HG03439 (cell line): ENCODE results near the gene DCX.

ENCODE experiments used
- ATAC-seq: cut with Tn5 transposase; IDR thresholded peaks from one replicate; pipeline ENCODE4 v1.9.1; 2021; ENCODE audit warnings: mild to moderate bottlenecking, moderate library complexity; ENCODE audit not compliant: unreplicated experiment

Gene DCX

GRCh38 chrX:111411983-111412382, at the start of gene DCX:
Gene DCX, minus strand, starts transcription at chrX:111412192. Its CDS starts 1,794 bp downstream, at chrX:111410398.
- no peak for ATAC-seq

- no peak for ATAC-seq
Observed at GRCh38 chrX:111460607-111461006, 48.6 kb upstream of the DCX start.

DNA sequence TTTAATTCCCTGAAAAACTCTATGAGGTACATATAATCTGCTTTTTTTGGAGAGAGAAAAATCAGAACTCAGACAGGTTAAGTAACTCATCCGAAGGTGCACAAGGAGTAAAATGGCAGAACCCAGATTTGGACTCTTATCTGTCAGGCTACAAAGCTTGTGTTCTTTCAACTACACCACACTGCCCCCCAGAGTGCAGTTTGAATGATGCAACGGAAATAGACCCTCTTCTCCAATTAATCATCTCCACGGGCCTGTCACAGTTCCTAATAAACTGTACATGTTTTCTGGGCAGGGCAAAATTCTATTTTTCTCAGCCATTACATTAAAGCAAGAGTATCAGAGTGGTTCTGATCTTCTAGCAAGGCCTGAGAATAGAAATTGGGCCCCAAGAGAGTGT, 35.3 kb upstream of the DCX start:
- ATAC-seq, result no peak

- ATAC-seq, result peak; percentile 71
Observed at GRCh38 chrX:111445485-111445884, 33.5 kb upstream of the DCX start.

- ATAC-seq, result no peak
Observed at GRCh38 chrX:111444881-111445280, 32.9 kb upstream of the DCX start.

GRCh38 chrX:111443946-111444345, 32.0 kb upstream of the DCX start:
- ATAC-seq, result no peak

DNA sequence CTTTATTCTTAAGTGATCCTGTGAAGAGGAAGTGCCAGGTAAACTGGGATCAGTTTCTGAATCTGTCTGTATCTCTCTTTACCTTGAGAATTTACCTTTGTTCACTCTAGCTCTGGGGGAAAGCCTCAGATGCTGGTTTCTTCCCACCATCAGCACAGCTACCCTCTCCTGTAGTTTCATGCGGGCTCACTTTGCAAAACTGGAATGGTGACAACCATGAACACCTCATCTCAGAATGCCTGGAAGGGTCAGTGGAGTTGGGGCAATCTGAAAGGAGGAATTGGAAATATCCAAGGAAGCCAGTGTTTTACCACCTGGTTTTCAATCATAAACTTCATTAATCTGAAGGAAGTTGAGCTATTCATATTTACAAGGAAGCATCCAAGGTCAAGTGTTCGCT, 30.8 kb upstream of the DCX start:
- ATAC-seq, result no peak

GRCh38 chrX:111435469-111435868, 23.5 kb upstream of the DCX start:
- ATAC-seq, result no peak

- no peak for ATAC-seq
Observed at GRCh38 chrX:111431001-111431400, 19.0 kb upstream of the DCX start.

DNA sequence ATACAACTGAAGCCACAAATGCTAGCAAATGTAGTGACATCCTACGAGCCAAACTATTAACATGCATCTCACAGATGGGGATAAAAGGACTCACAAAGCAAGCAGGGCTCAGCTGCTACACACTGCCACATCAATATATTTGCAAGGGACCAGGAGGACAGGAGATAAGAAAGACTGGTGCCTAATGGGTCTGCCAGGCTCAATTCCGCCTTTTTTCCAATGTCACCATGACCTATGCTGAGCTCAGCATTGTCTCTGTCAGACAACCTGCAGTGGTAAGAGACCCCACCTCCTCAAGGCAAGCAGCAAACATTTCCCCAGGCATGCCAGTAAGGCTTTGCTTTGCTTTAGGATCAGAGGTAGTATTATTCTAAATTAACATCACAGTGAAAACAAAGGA, 435 bp downstream of the DCX start:
- ATAC-seq, result no peak

DNA sequence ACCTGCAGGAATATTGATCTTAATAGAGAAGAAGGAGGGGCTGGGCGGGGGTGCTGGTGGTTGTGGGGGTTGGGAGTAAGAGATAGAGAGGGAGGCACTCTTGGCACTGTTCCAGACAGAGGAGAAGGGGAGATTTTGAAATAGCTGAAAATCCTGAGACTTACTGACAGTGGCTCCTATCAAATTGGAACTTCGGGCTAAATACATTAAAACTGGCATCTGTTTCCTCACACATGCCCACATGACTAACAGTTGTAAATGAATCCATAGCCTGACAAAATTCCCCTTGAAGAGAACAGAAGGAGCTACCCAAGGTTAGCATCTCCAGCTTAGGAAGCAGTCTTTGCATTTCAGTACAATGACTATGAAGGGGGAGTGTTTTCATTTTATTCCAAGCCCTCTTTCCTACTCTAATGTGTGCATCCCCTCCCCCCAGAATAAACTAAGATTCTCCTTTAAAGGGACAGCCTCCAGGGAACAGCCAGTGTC, 1.4 kb downstream of the DCX start:
- no peak for ATAC-seq

GRCh38 chrX:111409326-111409725, 2.7 kb downstream of the DCX start:
- ATAC-seq, result no peak

GRCh38 chrX:111407948-111408347, 4.0 kb downstream of the DCX start:
- ATAC-seq, result no peak

DNA sequence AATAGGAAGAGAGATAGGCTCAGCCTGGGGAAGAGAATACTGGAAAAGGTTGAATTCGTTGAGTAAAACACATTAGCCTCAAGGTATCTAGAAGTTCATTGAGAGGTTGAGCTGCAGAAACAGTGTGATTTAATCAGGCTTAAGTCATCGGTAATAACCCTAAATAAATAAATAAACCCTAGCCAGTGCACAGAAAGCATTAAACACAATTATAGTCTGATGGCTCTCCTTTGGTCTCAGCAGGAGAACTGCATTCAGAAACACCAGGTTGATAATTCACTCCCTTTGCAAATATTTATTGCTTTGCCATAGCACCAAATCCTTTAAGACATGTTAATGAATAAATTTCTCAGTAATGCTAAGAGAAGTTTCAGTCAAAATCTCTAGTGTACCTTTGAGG, 9.6 kb downstream of the DCX start:
- no peak for ATAC-seq

DNA sequence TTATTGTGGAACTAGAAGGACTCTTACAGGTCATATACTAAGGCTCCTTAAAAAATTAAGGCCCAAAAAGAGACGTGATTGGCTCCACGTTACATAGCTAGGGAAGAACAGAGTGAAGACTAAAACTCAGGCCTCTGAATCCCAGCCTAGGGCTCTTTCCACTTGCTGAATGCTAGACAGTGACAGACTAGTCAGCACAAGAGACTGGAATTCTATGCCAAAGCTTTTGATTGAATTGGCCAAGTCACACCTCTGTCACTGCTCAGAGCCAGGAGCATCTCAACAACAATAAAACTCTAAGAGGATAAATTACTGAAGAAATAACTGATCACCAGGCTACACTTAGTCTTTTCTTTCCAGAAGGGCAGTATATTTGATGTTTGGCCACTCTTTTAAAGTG, 16.8 kb downstream of the DCX start:
- ATAC-seq, result no peak

DNA sequence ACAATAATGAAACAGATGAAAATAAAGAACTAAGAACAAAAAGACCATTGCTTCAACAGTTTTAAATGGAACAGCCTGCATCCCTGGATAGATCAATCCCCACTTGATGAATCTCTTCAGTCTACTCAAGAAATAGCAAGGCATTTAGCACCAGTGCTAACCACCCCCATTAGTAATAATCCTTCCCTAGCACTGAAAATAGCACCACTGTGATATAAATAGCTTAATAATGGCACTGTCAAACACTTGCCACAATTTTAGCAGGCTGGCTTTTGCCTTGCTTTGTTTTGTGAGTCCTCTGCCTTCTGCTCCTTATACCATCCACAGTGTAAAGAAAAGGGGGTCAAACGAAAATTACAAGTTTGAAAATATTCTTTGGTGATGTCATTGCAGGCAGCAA, 17.4 kb downstream of the DCX start:
- no peak for ATAC-seq

GRCh38 chrX:111387470-111388070, 24.4 kb downstream of the DCX start:
- ATAC-seq, result no peak

- no peak for ATAC-seq
Observed at GRCh38 chrX:111386615-111387233, 25.3 kb downstream of the DCX start.

GRCh38 chrX:111386077-111386476, 25.9 kb downstream of the DCX start:
- no peak for ATAC-seq

DNA sequence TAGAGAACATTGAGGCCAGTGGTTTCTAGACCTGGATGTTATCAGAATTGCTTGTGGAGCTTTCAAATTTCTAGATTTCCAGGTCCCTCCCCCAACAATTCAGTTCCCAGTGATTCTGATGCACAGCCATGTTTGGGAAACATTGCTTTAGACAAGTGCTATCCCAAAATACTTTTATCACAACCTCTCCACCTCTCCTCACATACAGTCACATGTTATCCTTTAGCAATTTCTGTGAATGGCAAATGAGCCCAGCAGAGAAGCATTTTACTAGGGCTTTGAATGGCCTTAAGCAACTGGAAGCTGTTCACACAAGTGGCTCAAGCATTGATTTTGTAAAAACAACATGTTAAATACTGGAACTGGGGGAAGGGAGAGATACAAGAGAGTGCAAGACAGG, 29.7 kb downstream of the DCX start:
- ATAC-seq, result no peak

DNA sequence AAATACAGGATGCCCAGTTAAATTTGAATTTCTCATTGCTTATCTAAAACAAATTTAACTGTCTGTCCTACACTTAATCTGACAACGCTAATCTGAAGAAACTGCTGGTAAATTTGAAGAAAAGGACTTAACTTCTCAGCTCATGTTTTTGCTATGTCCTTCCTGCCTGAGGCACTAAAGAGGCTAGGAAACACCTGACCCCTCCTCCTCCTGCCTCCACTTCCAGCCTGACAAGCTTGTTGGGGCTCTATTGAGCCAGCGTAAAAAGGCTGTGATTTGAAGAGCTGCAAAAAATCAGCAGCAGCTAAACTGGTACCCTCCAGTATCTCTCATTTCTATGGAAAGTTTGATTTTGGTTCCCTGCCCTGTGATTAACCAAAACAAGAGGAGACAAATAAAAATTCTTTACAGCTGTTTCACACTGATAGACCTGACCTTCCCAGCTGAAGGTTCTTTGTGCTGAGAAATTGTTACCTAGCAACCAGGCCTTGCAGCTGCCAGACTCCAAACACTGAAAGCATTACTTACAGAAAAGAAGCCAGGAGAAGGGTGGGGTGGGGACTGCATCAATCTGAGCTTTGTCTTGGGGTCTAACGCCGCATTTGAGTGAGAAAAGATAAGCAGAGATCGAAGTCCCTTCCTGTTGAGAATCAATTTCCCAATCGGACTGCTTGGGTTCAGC, 35.0 kb downstream of the DCX start:
- ATAC-seq, result no peak

DNA sequence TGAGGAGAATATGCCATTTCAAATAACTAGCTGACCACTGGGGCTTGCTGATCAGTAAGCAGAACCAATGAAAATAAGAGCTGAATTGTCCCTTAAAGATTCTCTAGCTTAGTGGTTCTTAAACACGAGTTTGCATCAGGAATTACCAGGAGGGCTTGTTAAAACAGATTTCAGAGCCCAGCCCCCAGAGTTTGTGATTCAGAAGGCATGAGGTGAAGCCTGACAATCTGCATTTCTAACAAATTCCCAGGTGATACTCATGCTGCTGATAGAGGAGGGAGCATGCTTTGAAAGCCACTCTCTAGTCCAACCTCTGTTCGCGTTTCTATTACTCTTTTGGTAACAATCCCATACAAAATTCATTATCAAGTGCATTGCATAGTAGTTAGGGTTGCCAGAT, 35.5 kb downstream of the DCX start:
- no peak for ATAC-seq
